Ishikawa (cell line): ENCODE measurements around the gene TRIM49D2.
"Not testable (repeated sequence)": the region's sequence is repeated elsewhere in the genome, so short reads cannot be mapped to it uniquely, and the experiment has no call there.

Source experiments
- CEBPB ChIP-seq: IDR thresholded peaks from 2 replicates; pipeline ENCODE4 v1.6.1; 2012
- CREB1 ChIP-seq: IDR thresholded peaks from 2 replicates; pipeline ENCODE4 v1.6.1; 2012; ENCODE audit warnings: low read depth
- EGR1 ChIP-seq: IDR thresholded peaks from 2 replicates; pipeline ENCODE4 v1.6.1; 2012
- EP300 ChIP-seq: IDR thresholded peaks from 2 replicates; pipeline ENCODE4 v1.6.1; 2012; ENCODE audit warnings: borderline replicate concordance
- MAX ChIP-seq: IDR thresholded peaks from 2 replicates; pipeline ENCODE4 v1.6.1; 2012
- NFIC ChIP-seq: IDR thresholded peaks from 2 replicates; pipeline ENCODE4 v1.6.1; 2012
- RAD21 ChIP-seq: IDR thresholded peaks from 2 replicates; pipeline ENCODE4 v1.6.1; 2012; ENCODE audit warnings: low read depth
- REST ChIP-seq: IDR thresholded peaks from 2 replicates; pipeline ENCODE4 v1.6.1; 2012; ENCODE audit warnings: low read depth, mild to moderate bottlenecking
- TAF1 ChIP-seq: IDR thresholded peaks from 2 replicates; pipeline ENCODE4 v1.6.1; 2012; ENCODE audit warnings: low read depth, mild to moderate bottlenecking
- TCF12 ChIP-seq: IDR thresholded peaks from 2 replicates; pipeline ENCODE4 v1.6.1; 2012; ENCODE audit warnings: low read depth
- TEAD4 ChIP-seq: IDR thresholded peaks from 2 replicates; pipeline ENCODE4 v1.6.1; 2012
- YY1 ChIP-seq: IDR thresholded peaks from 2 replicates; pipeline ENCODE4 v1.6.1; 2012; ENCODE audit warnings: low read depth
- ZBTB7A ChIP-seq: IDR thresholded peaks from 2 replicates; pipeline ENCODE4 v1.6.1; 2012; ENCODE audit warnings: low read depth
- TF ChIP-seq, protein P1 (sequence below): IDR thresholded peaks from 2 replicates; pipeline ENCODE4 v1.6.1; 2012

TRIM49D2 gene, protein sequence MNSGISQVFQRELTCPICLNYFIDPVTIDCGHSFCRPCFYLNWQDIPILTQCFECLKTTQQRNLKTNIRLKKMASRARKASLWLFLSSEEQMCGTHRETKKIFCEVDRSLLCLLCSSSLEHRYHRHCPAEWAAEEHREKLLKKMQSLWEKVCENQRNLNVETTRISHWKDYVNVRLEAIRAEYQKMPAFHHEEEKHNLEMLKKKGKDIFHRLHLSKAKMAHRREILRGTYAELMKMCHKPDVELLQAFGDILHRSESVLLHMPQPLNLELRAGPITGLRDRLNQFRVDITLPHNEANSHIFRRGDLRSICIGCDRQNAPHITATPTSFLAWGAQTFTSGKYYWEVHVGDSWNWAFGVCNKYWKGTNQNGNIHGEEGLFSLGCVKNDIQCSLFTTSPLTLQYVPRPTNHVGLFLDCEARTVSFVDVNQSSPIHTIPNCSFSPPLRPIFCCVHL

DNA sequence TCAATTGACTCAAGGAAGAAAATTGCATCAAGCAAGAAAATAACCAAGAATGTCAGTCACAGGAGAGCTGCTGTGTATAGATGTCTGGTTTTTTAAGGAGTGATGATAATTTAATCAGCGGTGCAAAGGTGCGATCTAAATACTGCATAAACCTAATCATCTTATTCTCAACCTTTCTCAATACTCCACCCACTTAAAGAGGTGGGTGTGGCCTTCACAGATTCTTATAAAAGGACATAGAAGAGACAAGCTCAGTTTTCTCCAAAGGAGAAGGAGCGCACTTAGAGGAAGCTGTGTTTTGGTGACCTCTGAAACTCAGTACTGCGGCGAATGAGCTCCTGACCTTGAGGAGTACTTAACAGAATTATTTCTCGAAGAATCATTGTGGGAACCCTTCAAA, at the start of gene TRIM49D2:
TSS of gene TRIM49D2 (plus strand) at position 301 of the 400 bp plus-strand sequence. CDS start 2,698 bp downstream, outside the sequence.
- not testable (repeated sequence) for TF ChIP-seq RAD21, YY1, EP300

DNA sequence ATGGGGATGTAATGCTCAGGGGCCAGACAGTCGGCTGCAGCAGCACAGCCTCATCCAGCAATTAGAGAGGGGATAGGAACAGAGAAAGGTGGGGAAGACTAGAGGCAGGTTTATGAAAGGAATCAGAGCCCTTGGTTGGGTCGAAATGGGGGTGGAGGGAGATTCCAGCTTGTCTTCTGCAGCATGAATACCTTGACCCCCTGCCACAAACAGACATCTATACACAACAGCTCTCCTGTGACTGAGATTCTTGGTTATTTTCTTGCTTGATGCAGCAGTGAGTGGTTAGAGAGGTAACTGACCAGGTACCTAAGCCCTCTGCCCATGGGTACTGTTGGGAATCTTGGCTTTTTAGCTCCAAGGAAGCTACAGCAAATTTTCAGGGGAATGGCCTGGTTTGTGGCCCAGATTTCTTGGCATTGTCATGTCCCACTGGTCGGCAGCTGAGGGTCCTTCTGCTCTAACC, 1.6 kb upstream of the TRIM49D2 start, which contains the start of gene TRIM49D1:
TSS of gene TRIM49D1 (minus strand) at position 51 of the 466 bp plus-strand sequence. CDS start 4,535 bp downstream, outside the sequence.
- TF ChIP-seq, protein P1, sequence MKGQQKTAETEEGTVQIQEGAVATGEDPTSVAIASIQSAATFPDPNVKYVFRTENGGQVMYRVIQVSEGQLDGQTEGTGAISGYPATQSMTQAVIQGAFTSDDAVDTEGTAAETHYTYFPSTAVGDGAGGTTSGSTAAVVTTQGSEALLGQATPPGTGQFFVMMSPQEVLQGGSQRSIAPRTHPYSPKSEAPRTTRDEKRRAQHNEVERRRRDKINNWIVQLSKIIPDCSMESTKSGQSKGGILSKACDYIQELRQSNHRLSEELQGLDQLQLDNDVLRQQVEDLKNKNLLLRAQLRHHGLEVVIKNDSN = no peak
- TF ChIP-seq EP300 = no peak
- no peak for TF ChIP-seq RAD21
- TF ChIP-seq MAX = no peak
- TF ChIP-seq NFIC = no peak
- TF ChIP-seq CREB1 = no peak
- TF ChIP-seq ZBTB7A = no peak
- TF ChIP-seq CEBPB = no peak
- no peak for TF ChIP-seq TAF1
- TF ChIP-seq TEAD4 = no peak
- TF ChIP-seq TCF12 = no peak

- not testable (repeated sequence) for TF ChIP-seq EGR1, REST
- TF ChIP-seq, protein P1 = not testable (repeated sequence)
Measured at GRCh38 chr11:89965737-89966136, 41.9 kb downstream of the TRIM49D2 start, which contains the start of gene TRIM64. Gene TRIM64 (plus strand): TSS chr11:89966037. CDS start chr11:89968504, 2,467 bp downstream.
